Fibroblast of pulmonary artery (primary cell): Measurements from ENCODE around the gene SIL1.
"Not testable (repeated sequence)": the region's sequence is repeated elsewhere in the genome, so short reads cannot be mapped to it uniquely, and the experiment has no call there.

ENCODE experiments used
- DNase-seq: peaks from one replicate; pipeline ENCODE4 v3.0.0-alpha.2; 2010; ENCODE audit warnings: low read depth
- H3K4me3 ChIP-seq: replicated peaks from 2 replicates; pipeline ENCODE4 v1.5.1; 2011; ENCODE audit warnings: low read depth, mild to moderate bottlenecking, control low read depth, low read length, moderate library complexity
- TF ChIP-seq, protein P1 (sequence below): IDR thresholded peaks from 2 replicates; pipeline ENCODE4 v1.5.1; 2011; ENCODE audit warnings: mild to moderate bottlenecking, control low read depth, low read length, inconsistent platforms; ENCODE audit errors: missing control alignments

SIL1 gene

DNA sequence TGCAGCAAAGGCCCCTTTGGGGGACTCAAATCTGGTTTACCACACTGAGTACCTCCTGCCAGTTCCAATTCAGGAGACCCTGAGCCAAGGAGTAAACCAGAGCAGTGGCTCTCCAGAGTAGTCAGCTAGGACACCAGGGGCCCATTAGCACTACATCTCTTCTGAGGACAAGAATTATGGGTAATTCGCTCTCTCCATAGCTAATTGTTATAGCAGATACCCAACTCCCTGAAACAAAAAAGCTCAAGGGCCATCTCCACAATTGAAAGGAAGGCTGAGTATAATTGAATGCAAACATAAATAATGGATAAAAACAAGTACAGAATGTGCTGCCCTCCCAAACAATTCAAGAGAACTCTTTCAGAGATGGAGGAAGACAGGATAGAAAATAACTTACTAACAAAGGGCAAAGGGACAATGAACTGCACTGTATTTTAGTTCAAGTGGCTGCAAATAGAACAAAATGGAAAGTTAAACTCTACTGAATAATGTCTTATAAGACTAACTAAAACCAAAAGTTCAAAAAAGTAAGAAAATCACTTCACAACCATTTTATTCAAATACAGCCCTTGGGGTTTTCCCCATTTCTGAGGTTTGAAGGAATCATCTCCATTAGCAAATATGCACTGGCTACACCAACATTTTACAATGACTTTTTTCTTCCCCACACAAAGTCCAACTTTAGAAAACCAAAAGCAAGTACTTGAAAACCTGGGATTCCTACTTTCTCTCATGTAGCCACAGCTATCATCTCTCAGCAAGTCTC, 118.8 kb downstream of the SIL1 start:
- TF ChIP-seq, protein P1, sequence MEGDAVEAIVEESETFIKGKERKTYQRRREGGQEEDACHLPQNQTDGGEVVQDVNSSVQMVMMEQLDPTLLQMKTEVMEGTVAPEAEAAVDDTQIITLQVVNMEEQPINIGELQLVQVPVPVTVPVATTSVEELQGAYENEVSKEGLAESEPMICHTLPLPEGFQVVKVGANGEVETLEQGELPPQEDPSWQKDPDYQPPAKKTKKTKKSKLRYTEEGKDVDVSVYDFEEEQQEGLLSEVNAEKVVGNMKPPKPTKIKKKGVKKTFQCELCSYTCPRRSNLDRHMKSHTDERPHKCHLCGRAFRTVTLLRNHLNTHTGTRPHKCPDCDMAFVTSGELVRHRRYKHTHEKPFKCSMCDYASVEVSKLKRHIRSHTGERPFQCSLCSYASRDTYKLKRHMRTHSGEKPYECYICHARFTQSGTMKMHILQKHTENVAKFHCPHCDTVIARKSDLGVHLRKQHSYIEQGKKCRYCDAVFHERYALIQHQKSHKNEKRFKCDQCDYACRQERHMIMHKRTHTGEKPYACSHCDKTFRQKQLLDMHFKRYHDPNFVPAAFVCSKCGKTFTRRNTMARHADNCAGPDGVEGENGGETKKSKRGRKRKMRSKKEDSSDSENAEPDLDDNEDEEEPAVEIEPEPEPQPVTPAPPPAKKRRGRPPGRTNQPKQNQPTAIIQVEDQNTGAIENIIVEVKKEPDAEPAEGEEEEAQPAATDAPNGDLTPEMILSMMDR = no peak
- DNase-seq = no peak
- no peak overlapping the region for H3K4me3 ChIP-seq

DNA sequence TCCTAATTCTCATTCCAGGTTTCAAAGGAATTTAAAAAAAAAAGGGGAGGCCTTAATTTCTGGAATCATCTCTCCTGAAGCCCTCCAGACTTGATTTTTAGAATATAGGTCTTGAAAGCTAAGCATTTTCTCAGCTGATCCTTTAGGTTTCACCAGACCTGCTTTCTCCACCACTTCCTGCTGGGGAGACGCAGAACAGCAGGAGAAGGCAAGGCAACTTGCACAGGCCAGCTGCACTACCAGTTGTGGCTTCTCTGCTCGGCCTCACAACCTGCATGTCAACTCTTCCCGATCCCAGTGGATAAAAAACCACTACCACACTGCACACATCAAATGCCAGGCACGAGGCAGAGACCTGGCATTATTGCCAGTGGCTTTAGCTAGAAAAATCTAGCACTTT, 119.8 kb downstream of the SIL1 start:
- DNase-seq = no peak

DNA sequence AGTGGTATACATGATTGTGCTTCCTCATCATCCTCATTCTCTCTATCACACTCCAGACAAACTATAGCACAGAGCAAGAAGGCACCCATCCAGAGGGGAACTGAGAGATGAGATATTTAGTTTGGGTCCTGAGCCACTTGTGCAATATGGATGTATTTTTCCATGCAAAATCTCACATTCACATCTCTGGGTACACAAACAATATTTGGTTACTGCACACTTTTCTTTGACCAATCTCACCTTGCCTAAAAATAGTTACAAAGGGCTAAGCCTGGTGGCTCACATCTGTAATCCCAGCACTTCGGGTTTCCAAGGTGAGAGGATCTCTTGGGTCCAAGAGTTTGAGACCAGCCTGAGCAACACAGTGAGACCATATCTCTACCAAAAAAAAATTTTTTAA, 120.3 kb downstream of the SIL1 start:
- no peak overlapping the region for H3K4me3 ChIP-seq
- TF ChIP-seq, protein P1 = no peak
- DNase-seq = no peak

More for the DNA sequence above, 119.8 kb downstream of the SIL1 start:
- no peak overlapping the region for H3K4me3 ChIP-seq
- TF ChIP-seq, protein P1 = no peak

DNA sequence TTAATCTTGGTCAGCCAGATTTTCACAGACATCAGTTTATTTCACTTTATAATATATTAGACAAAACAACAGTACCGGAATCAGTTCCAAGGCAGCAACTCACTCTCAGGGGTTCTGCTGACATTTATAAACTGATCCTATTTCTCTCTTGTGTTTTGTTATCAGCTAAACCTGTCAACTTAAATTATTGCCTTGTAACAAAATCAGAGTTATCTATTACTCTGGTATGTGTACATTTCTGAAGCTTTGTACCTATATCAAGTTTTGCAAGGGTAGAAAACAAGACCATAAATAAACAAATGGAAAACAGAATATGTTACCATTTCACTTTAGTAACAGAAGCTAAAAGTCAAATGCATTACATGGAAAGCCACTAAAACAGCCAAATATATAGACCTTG, 122.1 kb downstream of the SIL1 start:
- no peak overlapping the region for H3K4me3 ChIP-seq
- no peak for DNase-seq
- TF ChIP-seq, protein P1 = no peak

DNA sequence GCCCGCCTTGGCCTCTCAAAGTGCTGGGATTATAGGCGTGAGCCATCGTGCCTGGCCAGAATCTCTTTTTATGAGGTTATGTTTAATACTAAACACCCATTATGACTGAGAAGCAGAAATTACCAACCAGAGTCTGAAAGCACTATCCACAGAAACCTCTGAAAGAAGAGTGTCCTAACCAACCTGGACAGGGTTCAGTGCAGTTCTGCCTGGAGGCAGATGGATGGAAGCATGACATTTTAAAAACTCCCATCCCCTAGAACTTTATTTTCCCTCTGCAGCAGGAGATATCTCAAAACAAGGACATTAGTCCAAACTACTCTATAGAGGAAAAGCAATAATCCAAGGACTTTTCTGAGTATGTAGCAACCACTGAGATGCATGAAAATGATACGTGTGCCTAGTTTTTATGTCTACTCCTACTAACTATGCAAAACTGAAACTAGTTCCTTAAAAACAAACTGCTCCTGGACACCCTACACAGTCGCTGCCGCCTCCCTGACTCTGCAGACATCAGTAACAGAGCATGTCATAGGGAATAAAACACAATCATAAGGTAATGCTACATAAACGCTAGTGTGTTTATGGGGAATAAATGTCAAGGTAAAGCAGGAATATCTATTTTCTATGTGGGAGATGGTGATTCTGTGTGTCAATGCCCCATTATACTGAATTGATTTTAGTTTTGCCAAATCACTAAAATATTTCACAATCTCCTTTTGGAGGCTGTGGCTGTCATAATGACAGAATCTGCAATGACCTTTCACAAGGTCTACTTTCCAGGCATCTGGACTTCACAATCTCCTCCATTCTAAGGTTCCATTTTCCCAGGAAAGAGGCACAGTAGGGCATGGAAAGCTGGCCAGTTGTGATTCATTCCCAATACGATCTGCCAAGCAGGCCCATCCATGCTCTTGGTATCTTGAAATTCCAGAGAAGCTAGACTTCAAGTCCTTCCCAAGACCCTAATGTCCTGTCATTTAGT, 122.8 kb downstream of the SIL1 start:
- H3K4me3 ChIP-seq = no peak overlapping the region
- DNase-seq = peak; percentile 8
- TF ChIP-seq, protein P1 = no peak

DNA sequence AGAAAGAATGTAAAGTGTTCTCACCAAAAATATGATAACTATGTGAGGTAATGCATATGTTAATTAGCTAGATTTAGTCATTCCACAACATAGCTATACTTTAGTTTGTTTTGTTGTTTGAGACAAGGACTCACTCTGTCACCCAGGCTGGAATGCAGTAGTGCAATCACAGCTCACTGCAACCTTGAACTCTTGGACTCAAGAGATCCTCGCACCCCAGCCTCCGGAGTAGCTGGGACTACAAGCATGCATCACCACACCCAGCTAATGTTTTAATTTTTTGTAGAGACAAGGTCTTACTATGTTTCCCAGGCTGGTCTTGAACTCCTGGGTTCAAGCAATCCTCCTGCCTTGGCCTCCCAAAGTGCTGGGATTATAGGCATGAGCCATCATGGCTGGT, 124.2 kb downstream of the SIL1 start:
- DNase-seq, H3K4me3 ChIP-seq: not testable (repeated sequence)

DNA sequence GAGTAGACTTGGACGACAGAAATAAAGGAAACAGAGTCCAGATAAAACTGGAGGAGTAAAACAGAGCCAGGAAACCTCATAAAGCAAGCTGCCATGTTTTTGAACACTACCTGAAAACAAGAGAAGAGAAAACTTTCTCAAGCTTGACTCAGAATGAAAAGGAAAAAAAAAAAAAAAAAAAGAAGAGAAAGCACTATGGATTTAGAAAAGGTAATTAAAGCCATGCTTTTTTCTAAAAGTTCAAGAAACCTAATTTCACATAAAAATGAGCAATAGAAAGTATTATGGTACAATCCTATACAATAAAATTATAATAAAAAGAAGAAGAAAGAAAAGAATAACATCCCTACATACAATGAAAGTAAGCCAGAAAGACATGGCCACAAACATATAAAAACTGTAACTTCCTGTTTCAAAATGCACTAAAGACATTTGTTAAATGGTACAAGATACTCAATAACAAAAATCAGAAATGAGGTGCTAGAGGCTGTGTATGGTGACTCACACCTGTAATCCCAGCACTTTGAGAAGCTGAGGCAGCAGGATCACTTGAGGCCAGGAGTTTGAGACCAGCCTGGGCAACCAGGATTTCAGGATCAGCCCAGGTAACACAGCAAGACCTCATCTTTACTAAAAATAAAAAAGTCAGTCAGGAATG, 129.5 kb downstream of the SIL1 start:
- no peak for DNase-seq
- TF ChIP-seq, protein P1 = no peak
- H3K4me3 ChIP-seq = no peak overlapping the region
